ENCODE data around the gene SLC45A1. TPM values are rescaled to one million over a fixed set of nuclear protein-coding genes. Genes with fewer than 3 reads are reported as not detected.

The SLC45A1 gene
- total RNA-seq, 4 donors from 2014 or later: 0.76 to 1.6 (median 0.86) TPM

- Histone ChIP-seq H3K36me3 (peaks cover 71% of the 10 kb centered on the region), H3K27me3 (no peaks in the 10 kb centered on the region), H3K9me3 (no peaks in the 10 kb centered on the region), H3K4me3 (no peak overlapping the region), H3K4me1 (peaks cover 42% of the 10 kb centered on the region), H3K27ac (no peak overlapping the region)
- peak; percentile 71 to 72 for DNase-seq (ENCODE audit: low spot score in 2 of 2)
- 84% methylated on average over 18 of the region's 29 CpGs for WGBS
- TF ChIP-seq EP300 (IDR thresholded peaks at IDR 0.05) (no peak), POLR2A (IDR thresholded peaks at IDR 0.05) (no peak), CTCF (IDR thresholded peaks at IDR 0.05) (no peak), POLR2AphosphoS5 (IDR thresholded peaks at IDR 0.05) (no peak)
Observed at GRCh38 chr1:8364528-8365442, 46.9 kb downstream of the SLC45A1 start.

GRCh38 chr1:8365661-8366362, 47.9 kb downstream of the SLC45A1 start:
- no peak for DNase-seq (ENCODE audit: low spot score in 2 of 2)
- H3K36me3 ChIP-seq: peaks cover 60% of the 10 kb centered on the region
- no peaks in the 10 kb centered on the region for H3K27me3 ChIP-seq
- peaks cover 52% of the 10 kb centered on the region for H3K4me1 ChIP-seq
- TF ChIP-seq POLR2AphosphoS5 (IDR thresholded peaks at IDR 0.05) (no peak), POLR2A (IDR thresholded peaks at IDR 0.05) (no peak), CTCF (IDR thresholded peaks at IDR 0.05) (no peak), EP300 (IDR thresholded peaks at IDR 0.05) (no peak)
- no peaks in the 10 kb centered on the region for H3K9me3 ChIP-seq
- no peak overlapping the region for H3K4me3 ChIP-seq
- no peak overlapping the region for H3K27ac ChIP-seq
- WGBS: 94% methylated on average over 21 of the region's 24 CpGs

- H3K4me3 ChIP-seq: no peak overlapping the region
- peaks cover 71% of the 10 kb centered on the region for H3K4me1 ChIP-seq
- no peak overlapping the region for H3K27ac ChIP-seq
- DNase-seq (ENCODE audit: low spot score in 2 of 2): no peak
- TF ChIP-seq POLR2AphosphoS5 (IDR thresholded peaks at IDR 0.05): no peak
- no peak for TF ChIP-seq CTCF (IDR thresholded peaks at IDR 0.05)
- no peak for TF ChIP-seq POLR2A (IDR thresholded peaks at IDR 0.05)
- no peak for TF ChIP-seq EP300 (IDR thresholded peaks at IDR 0.05)
- H3K27me3 ChIP-seq: no peaks in the 10 kb centered on the region
- WGBS: 83% methylated on average over 8 of the region's 8 CpGs
- H3K36me3 ChIP-seq: peaks cover 44% of the 10 kb centered on the region
- no peaks in the 10 kb centered on the region for H3K9me3 ChIP-seq
Observed at GRCh38 chr1:8367571-8368194, 49.8 kb downstream of the SLC45A1 start.

- Histone ChIP-seq H3K4me3 (no peak overlapping the region), H3K27me3 (no peaks in the 10 kb centered on the region), H3K9me3 (no peaks in the 10 kb centered on the region), H3K36me3 (peaks cover 33% of the 10 kb centered on the region), H3K27ac (no peak overlapping the region), H3K4me1 (peaks cover 74% of the 10 kb centered on the region)
- 73% methylated on average over 5 of the region's 5 CpGs for whole genome bisulfite sequencing
- TF ChIP-seq POLR2A (IDR thresholded peaks at IDR 0.05) (no peak), POLR2AphosphoS5 (IDR thresholded peaks at IDR 0.05) (no peak), CTCF (IDR thresholded peaks at IDR 0.05) (no peak)
- DNase-seq (ENCODE audit: low spot score in 2 of 2): no peak
Observed at GRCh38 chr1:8368956-8369639, 51.2 kb downstream of the SLC45A1 start.

All from suprapubic skin (tissue), 4 donors.